ENCODE measurements around the gene CHCHD4.

- TF ChIP-seq CHD2 (IDR thresholded peaks at IDR 0.05; ENCODE audit: low read length) (no peak), GABPA (IDR thresholded peaks at IDR 0.05; ENCODE audit: borderline replicate concordance, insufficient read depth, low read length) (no peak), CTCF (IDR thresholded peaks at IDR 0.05; ENCODE audit: control extremely low read depth in 1 of 3, insufficient read depth in 1 of 3, low read depth in 1 of 3, low read length in 3 of 3) (no peak), TAF1 (IDR thresholded peaks at IDR 0.05; ENCODE audit: low read depth, low read length) (no peak), SIX5 (IDR thresholded peaks at IDR 0.05; ENCODE audit: low read depth, low read length) (no peak)
Measured at GRCh38 chr3:14146381-14147065, 21.9 kb upstream of the CHCHD4 start.

All from H1 (cell line).